ENCODE measurements around the gene ADD1.

DNA sequence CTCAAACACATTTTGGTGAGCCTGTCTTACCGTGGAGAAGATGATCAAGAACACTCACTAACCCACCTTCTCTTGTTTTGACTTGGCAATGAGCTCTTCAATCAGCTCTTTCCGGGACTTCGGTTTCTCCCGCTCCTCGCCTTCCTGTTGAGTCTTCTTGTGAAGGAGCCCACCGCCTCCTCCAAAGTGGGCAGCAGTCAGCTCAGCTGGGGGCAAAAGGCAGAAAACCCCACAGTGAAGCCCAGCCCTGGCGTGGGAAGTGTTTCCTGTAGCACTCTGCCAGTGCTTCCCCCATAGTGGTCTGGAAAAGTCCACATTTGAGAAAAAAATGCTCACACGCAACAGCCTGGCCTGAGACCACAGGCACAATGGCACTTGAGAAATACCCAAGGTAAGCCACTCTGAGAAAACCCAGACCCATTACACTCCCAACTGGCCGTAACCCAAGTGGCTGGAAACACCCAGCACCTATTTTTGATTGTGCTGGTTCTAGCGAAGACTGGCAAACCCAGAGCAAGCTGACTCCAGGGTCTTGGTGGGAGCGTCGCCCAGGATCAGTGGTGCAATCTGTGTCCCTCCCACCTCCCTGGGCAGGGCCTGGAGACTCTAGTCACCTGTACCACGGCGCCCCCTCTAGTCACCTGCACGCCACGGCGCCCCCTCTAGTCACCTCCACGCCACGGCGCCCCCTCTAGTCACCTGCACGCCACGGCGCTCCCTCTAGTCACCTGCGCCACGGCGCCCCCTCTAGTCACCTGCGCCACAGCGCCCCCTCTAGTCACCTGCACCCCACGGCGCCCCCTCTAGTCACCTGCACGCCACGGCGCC lies 110.9 kb downstream of the ADD1 start:
- TF ChIP-seq, protein P1, sequence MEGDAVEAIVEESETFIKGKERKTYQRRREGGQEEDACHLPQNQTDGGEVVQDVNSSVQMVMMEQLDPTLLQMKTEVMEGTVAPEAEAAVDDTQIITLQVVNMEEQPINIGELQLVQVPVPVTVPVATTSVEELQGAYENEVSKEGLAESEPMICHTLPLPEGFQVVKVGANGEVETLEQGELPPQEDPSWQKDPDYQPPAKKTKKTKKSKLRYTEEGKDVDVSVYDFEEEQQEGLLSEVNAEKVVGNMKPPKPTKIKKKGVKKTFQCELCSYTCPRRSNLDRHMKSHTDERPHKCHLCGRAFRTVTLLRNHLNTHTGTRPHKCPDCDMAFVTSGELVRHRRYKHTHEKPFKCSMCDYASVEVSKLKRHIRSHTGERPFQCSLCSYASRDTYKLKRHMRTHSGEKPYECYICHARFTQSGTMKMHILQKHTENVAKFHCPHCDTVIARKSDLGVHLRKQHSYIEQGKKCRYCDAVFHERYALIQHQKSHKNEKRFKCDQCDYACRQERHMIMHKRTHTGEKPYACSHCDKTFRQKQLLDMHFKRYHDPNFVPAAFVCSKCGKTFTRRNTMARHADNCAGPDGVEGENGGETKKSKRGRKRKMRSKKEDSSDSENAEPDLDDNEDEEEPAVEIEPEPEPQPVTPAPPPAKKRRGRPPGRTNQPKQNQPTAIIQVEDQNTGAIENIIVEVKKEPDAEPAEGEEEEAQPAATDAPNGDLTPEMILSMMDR (IDR thresholded peaks at IDR 0.05): peak in 3 of 6 experiments; percentile 8 to 17 (median 11)
- TF ChIP-seq POLR2A (IDR thresholded peaks at IDR 0.05): no peak
